Osteoblast (primary cell): ENCODE measurements around the gene AGTRAP. TPM values are rescaled to one million over a fixed set of nuclear protein-coding genes. Genes with fewer than 3 reads are reported as not detected.
A peak's percentile ranks its signal among the peaks of the same experiment; 100 is the strongest.

Experiments used
- DNase-seq: peaks from one replicate; pipeline ENCODE4 v3.0.0; 2011; ENCODE audit warnings: low spot score, mixed read lengths; ENCODE audit not compliant: insufficient read length; ENCODE audit errors: missing footprints
- H2AFZ ChIP-seq: 2 replicates; pipeline ENCODE4 v1.6.0; 2011; ENCODE audit warnings: mild to moderate bottlenecking, low read length
- H3K27ac ChIP-seq: 2 replicates; pipeline ENCODE4 v1.5.1; 2011; ENCODE audit warnings: mild to moderate bottlenecking, low read depth, low read length, moderate library complexity
- H3K27me3 ChIP-seq: 2 replicates; pipeline ENCODE4 v1.6.0; 2012; ENCODE audit warnings: mild to moderate bottlenecking, control low read depth, inconsistent platforms, low read length, moderate library complexity; ENCODE audit not compliant: insufficient read depth
- H3K36me3 ChIP-seq: 2 replicates; pipeline ENCODE4 v1.5.1; 2011; ENCODE audit warnings: mild to moderate bottlenecking, low read length, control low read depth, moderate library complexity; ENCODE audit not compliant: insufficient read depth
- H3K4me1 ChIP-seq: 2 replicates; pipeline ENCODE4 v1.5.1; 2011; ENCODE audit warnings: mild to moderate bottlenecking, low read length, control low read depth, moderate library complexity; ENCODE audit not compliant: insufficient read depth
- H3K4me2 ChIP-seq: 2 replicates; pipeline ENCODE4 v1.6.0; 2011; ENCODE audit warnings: mild to moderate bottlenecking, low read length; ENCODE audit not compliant: insufficient read depth
- H3K4me3 ChIP-seq: fragments of 200-600 bp; sonication (generic); 3 replicates; pipeline ENCODE4 v1.5.1; 2012; ENCODE audit warnings: mild to moderate bottlenecking, low read length, inconsistent platforms; ENCODE audit not compliant: insufficient read depth
- H3K79me2 ChIP-seq: 2 replicates; pipeline ENCODE4 v1.6.0; 2012; ENCODE audit warnings: mild to moderate bottlenecking, low read length, control low read depth, inconsistent platforms; ENCODE audit not compliant: insufficient read depth
- H3K9me3 ChIP-seq: 2 replicates; pipeline ENCODE4 v1.5.1; 2011; ENCODE audit warnings: low read depth, low read length, control low read depth
- H4K20me1 ChIP-seq: 2 replicates; pipeline ENCODE4 v1.6.0; 2012; ENCODE audit warnings: mild to moderate bottlenecking, low read length, control low read depth; ENCODE audit not compliant: insufficient read depth
- total RNA-seq: library from RNA; depleted of rRNA; stranded (reverse); fragments of >200 nt; gene quantifications from 2 replicates; pipeline ENCODE4 v1.2.3, GENCODE V29; 2012
- TF ChIP-seq, protein P1 (sequence below): IDR thresholded peaks from 2 replicates; pipeline ENCODE4 v1.5.1; 2011; ENCODE audit warnings: mild to moderate bottlenecking, low read depth, low read length, moderate library complexity; ENCODE audit errors: extremely low read depth

The AGTRAP gene
- total RNA-seq, 1 donor, result 56.5 TPM

DNA sequence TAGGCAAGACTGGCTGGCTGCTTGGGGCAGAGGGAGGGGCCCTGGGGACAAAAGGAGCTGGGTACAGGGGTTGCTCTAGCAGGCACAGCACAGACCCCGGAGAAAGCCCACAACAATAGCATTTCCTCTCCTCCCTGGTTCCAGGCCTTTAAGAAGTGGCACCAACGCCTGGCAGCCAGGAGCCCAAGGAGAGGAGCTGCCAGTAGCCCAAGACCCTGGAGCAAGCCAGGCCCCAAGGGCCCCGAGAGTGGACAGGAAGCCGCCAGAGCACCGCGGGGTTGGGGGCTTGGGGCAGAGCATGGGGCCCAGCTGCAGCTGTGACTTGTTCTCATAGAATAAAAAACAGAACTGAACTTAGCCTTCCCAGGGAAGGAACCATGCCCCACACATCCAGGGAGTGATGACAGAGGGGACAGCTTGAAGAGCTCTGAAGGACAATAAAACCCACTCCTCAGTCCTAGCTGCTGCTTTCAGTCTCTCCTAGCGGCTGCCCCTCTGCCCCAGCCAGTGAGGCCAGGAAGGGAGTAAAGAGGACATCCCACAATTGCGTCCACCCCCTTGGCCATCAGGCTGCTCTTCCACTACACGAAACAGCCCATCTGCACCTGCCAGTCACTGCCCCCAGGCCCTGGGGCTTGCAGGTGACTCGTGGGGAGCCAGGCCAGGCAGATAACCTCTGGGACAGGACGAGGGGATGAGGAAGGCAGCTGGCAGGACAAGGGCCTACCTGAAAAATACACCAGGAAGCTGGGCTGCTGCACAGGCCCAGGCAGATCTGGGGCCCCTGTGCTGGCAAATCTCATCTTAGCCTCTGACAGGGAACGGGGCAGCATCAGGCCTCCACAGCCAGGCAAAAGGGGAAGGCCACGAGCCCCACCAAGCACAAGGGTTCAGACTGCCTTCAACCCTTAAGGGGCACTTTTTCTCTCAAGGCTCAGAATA lies 53.5 kb downstream of the AGTRAP start:
- TF ChIP-seq, protein P1, sequence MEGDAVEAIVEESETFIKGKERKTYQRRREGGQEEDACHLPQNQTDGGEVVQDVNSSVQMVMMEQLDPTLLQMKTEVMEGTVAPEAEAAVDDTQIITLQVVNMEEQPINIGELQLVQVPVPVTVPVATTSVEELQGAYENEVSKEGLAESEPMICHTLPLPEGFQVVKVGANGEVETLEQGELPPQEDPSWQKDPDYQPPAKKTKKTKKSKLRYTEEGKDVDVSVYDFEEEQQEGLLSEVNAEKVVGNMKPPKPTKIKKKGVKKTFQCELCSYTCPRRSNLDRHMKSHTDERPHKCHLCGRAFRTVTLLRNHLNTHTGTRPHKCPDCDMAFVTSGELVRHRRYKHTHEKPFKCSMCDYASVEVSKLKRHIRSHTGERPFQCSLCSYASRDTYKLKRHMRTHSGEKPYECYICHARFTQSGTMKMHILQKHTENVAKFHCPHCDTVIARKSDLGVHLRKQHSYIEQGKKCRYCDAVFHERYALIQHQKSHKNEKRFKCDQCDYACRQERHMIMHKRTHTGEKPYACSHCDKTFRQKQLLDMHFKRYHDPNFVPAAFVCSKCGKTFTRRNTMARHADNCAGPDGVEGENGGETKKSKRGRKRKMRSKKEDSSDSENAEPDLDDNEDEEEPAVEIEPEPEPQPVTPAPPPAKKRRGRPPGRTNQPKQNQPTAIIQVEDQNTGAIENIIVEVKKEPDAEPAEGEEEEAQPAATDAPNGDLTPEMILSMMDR, result no peak
- no peak overlapping the region for H3K27ac ChIP-seq
- peaks cover 23% of the 10 kb centered on the region for H3K4me1 ChIP-seq
- H3K9me3 ChIP-seq, result no peaks in the 10 kb centered on the region
- H4K20me1 ChIP-seq, result no peaks in the 10 kb centered on the region
- no peaks in the 10 kb centered on the region for H3K79me2 ChIP-seq
- no peak for DNase-seq
- no peak overlapping the region for H3K4me2 ChIP-seq
- peaks cover 20% of the 10 kb centered on the region for H3K36me3 ChIP-seq
- no peak overlapping the region for H3K4me3 ChIP-seq
- H2AFZ ChIP-seq, result no peak overlapping the region
- no peaks in the 10 kb centered on the region for H3K27me3 ChIP-seq

DNA sequence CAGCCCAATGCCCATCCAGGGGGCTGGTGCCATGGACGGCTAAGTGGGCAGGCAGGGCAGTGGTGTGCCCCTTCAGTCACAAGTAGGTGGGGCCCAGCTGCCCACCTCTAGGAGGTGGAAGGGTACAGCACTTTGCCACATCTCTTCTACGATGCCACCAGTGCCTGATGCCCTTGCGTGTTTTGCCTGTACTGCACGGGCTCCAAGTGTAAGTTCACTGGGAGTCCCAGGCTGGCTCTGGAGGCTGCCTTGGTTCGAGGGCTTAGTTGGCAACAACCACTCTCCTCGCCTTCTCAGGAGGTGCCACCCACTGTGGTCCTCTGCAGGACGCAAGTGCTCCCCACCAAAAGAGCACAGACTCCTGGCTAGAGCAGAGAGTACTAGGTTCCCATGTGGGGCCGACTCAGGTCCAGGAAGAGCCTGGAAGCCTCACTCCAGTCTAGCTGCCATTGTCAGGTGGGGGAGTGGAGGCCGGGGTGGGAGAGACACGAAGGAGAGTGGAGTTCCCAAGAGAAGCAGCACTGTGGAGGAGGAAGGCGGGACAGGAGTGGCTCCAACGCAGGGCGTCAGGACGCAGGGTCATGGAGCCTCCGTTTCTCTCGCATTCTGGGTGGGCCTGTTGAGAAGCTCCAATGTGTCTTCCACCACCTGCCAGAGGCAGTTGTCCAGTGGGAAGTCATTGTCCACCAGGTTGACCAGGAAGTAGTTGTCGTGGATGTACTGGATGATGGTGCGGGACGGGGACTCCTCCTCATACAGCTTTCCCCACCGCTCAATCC lies 54.4 kb downstream of the AGTRAP start:
- H3K4me3 ChIP-seq, result peak overlapping the region; percentile 8
- H3K27me3 ChIP-seq, result no peaks in the 10 kb centered on the region
- peaks cover 23% of the 10 kb centered on the region for H3K4me1 ChIP-seq
- no peaks in the 10 kb centered on the region for H3K9me3 ChIP-seq
- TF ChIP-seq, protein P1, result no peak
- no peaks in the 10 kb centered on the region for H4K20me1 ChIP-seq
- no peaks in the 10 kb centered on the region for H3K79me2 ChIP-seq
- DNase-seq, result no peak
- H3K4me2 ChIP-seq, result peak overlapping the region; percentile 33
- H3K36me3 ChIP-seq, result peaks cover 29% of the 10 kb centered on the region
- H2AFZ ChIP-seq, result peak overlapping the region; percentile 33
- peak overlapping the region; percentile 71 for H3K27ac ChIP-seq

DNA sequence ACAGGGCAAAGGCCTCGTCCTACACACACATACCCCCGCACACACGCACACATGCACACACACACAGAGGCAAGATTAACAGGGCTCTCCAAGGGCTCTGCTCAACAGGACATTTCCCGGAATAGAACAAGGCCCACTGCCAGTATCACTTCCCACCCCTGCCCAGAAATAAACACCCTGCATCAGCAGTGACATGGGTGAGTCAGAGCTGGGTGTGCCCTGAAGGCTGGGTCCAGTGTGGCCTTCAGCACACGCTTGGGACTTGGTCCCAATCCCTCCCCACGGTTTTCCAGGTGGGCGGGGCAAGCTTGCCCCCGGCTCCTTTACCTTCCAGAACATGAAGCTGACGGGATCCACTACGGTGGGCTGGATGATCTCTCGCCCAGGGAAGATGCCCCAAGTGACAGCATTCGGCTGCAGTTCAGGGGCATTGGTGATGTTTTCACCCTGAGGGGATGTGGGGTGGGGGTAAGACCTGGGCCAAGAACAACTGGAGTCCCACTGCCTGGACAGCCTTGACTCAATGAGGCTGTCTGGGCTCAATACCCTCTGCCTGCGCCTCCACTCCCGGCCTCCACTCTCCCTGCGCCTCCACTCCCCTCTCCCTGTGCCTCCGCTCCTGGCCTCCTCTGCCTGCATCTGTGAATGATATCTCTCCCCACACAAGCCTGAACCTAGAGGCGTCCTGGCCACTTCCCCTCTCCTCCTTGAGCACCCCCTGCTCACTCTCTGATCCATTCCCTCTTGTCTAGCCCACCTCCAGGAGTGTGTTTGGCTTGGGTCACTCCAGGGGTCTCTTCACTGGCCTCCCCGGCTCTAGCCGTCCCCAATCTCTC lies 55.2 kb downstream of the AGTRAP start:
- TF ChIP-seq, protein P1, result no peak
- Histone ChIP-seq H3K4me3 (peak overlapping the region; percentile 8), H3K27me3 (no peaks in the 10 kb centered on the region), H4K20me1 (no peaks in the 10 kb centered on the region), H3K79me2 (no peaks in the 10 kb centered on the region), H3K9me3 (no peaks in the 10 kb centered on the region), H3K36me3 (peaks cover 36% of the 10 kb centered on the region), H3K4me2 (peak overlapping the region; percentile 41), H3K27ac (peak overlapping the region; percentile 71), H2AFZ (peak overlapping the region; percentile 33), H3K4me1 (peaks cover 26% of the 10 kb centered on the region)
- peak; percentile 97 for DNase-seq
